HEK293T (cell line): Measurements from ENCODE around the gene RUBCNL.
"Not testable (repeated sequence)": the region's sequence is repeated elsewhere in the genome, so short reads cannot be mapped to it uniquely, and the experiment has no call there.

Experiments used
- BHLHE40 ChIP-seq: fragments of 450-650 bp; IDR thresholded peaks from 2 replicates; pipeline ENCODE4 v1.6.1; 2016; ENCODE audit warnings: mild to moderate bottlenecking, moderate library complexity, borderline replicate concordance
- FOXA1 ChIP-seq: fragments of 450-650 bp; IDR thresholded peaks from 2 replicates; pipeline ENCODE4 v1.6.1; 2016; ENCODE audit warnings: mild to moderate bottlenecking
- FOXM1 ChIP-seq: fragments of 450-650 bp; IDR thresholded peaks from 2 replicates; pipeline ENCODE4 v1.6.1; 2017; ENCODE audit warnings: mild to moderate bottlenecking, borderline replicate concordance
- HDGF ChIP-seq: fragments of 450-650 bp; IDR thresholded peaks from 2 replicates; pipeline ENCODE4 v1.6.1; 2017; ENCODE audit warnings: antibody characterized with exemption, borderline replicate concordance
- LEF1 ChIP-seq: fragments of 450-650 bp; IDR thresholded peaks from 2 replicates; pipeline ENCODE4 v1.6.1; 2017; ENCODE audit warnings: mild to moderate bottlenecking, borderline replicate concordance
- NFRKB ChIP-seq: fragments of 450-650 bp; IDR thresholded peaks from 2 replicates; pipeline ENCODE4 v1.6.1; 2016; ENCODE audit warnings: mild to moderate bottlenecking, moderate library complexity
- PKNOX1 ChIP-seq: fragments of 450-650 bp; IDR thresholded peaks from 2 replicates; pipeline ENCODE4 v1.6.1; 2016
- SP1 ChIP-seq: fragments of 450-650 bp; IDR thresholded peaks from 2 replicates; pipeline ENCODE4 v1.6.1; 2017
- ZNF384 ChIP-seq: fragments of 450-650 bp; IDR thresholded peaks from 2 replicates; pipeline ENCODE4 v1.6.1; 2016

DNA sequence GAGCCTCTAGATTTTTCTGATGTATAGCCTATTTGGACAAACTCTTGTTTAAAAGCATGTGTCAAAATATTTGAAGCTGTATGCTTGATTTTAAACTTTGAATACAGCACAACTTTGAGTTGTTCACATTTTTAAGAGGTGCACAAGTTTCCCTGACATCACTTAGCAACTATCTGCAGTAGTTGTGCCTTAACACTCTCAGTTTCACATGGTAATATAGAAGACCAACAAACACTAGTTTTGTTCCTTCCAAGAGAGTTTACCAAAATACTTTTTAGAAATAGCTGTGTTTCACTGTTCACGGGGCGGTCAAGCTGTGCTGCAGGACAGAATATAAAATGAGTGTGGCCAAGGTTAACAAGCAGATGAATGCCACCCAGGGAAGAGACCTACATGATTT is 42.5 kb upstream of the RUBCNL start:
- not testable (repeated sequence) for TF ChIP-seq FOXA1, FOXM1, SP1, ZNF384, BHLHE40, PKNOX1, HDGF, NFRKB, LEF1
